Measurements from ENCODE around the gene OSM. TPM values are rescaled to one million over a fixed set of nuclear protein-coding genes. Genes with fewer than 3 reads are reported as not detected.

Gene OSM
- total RNA-seq, 1 experiment from 2014 or later: not detected

DNA sequence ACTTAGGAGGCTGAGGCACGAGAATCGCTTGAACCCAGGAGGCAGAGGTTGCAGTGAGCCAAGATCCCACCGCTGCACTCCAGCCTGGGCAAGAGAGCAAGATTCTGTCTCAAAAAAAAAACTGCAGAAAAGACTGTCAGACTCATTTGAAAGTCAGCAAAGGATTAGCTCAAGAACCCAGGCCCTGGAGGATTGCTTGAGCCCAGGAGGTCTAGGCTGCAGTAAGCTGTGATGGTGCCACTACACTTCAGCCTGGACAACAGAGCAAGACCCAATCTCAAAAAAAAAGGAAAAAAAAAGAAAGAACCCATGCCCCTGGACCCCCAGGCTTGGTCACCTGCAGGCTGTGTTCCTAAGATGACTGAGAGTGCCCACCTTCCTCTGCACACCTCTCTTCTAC is 36.3 kb downstream of the OSM start:
- Histone ChIP-seq H3K9me3 (ENCODE audit: low read length) (no peaks in the 10 kb centered on the region), H3K27ac (ENCODE audit: low read length) (no peak overlapping the region), H3K4me2 (ENCODE audit: low read depth, low read length, poor library complexity, severe bottlenecking) (no peak overlapping the region), H3K4me3 (ENCODE audit: low read length) (no peak overlapping the region), H3K36me3 (ENCODE audit: insufficient read depth, low read length) (no peaks in the 10 kb centered on the region), H2AFZ (ENCODE audit: low read length) (no peak overlapping the region), H3K9ac (ENCODE audit: low read length) (no peak overlapping the region), H3K9me2 (replicated peaks; ENCODE audit: insufficient read depth, low read length) (no peaks in the 10 kb centered on the region), H3K79me2 (ENCODE audit: low read length) (no peaks in the 10 kb centered on the region), H3K27me3 (ENCODE audit: low read length) (no peaks in the 10 kb centered on the region), H3K4me1 (ENCODE audit: low read length) (no peaks in the 10 kb centered on the region), H4K20me1 (ENCODE audit: insufficient read depth, low read depth, low read length) (no peaks in the 10 kb centered on the region)
- no peak for DNase-seq

GRCh38 chr22:30228509-30229359 is 37.9 kb downstream of the OSM start:
- Histone ChIP-seq H3K4me2 (ENCODE audit: low read depth, low read length, poor library complexity, severe bottlenecking) (no peak overlapping the region), H4K20me1 (ENCODE audit: insufficient read depth, low read depth, low read length) (no peaks in the 10 kb centered on the region), H3K4me1 (ENCODE audit: low read length) (no peaks in the 10 kb centered on the region), H3K27ac (ENCODE audit: low read length) (no peak overlapping the region), H3K9ac (ENCODE audit: low read length) (no peak overlapping the region), H3K4me3 (ENCODE audit: low read length) (no peak overlapping the region), H2AFZ (ENCODE audit: low read length) (no peak overlapping the region), H3K79me2 (ENCODE audit: low read length) (no peaks in the 10 kb centered on the region), H3K36me3 (ENCODE audit: insufficient read depth, low read length) (no peaks in the 10 kb centered on the region), H3K9me3 (ENCODE audit: low read length) (no peaks in the 10 kb centered on the region), H3K27me3 (ENCODE audit: low read length) (no peaks in the 10 kb centered on the region), H3K9me2 (replicated peaks; ENCODE audit: insufficient read depth, low read length) (no peaks in the 10 kb centered on the region)
- DNase-seq: no peak

GRCh38 chr22:30227438-30228228 is 39.0 kb downstream of the OSM start:
- no peaks in the 10 kb centered on the region for H3K4me1 ChIP-seq (ENCODE audit: low read length)
- no peaks in the 10 kb centered on the region for H3K79me2 ChIP-seq (ENCODE audit: low read length)
- H3K9me2 ChIP-seq (replicated peaks; ENCODE audit: insufficient read depth, low read length): no peaks in the 10 kb centered on the region
- H3K27ac ChIP-seq (ENCODE audit: low read length): no peak overlapping the region
- no peak for DNase-seq
- H3K4me3 ChIP-seq (ENCODE audit: low read length): no peak overlapping the region
- H3K27me3 ChIP-seq (ENCODE audit: low read length): no peaks in the 10 kb centered on the region
- no peak overlapping the region for H3K4me2 ChIP-seq (ENCODE audit: low read depth, low read length, poor library complexity, severe bottlenecking)
- H3K9me3 ChIP-seq (ENCODE audit: low read length): no peaks in the 10 kb centered on the region
- H3K9ac ChIP-seq (ENCODE audit: low read length): no peak overlapping the region
- no peaks in the 10 kb centered on the region for H4K20me1 ChIP-seq (ENCODE audit: insufficient read depth, low read depth, low read length)
- H3K36me3 ChIP-seq (ENCODE audit: insufficient read depth, low read length): no peaks in the 10 kb centered on the region
- H2AFZ ChIP-seq (ENCODE audit: low read length): no peak overlapping the region

GRCh38 chr22:30226192-30226832 is 40.3 kb downstream of the OSM start:
- H3K4me3 ChIP-seq (ENCODE audit: low read length): no peak overlapping the region
- H3K9me2 ChIP-seq (replicated peaks; ENCODE audit: insufficient read depth, low read length): no peaks in the 10 kb centered on the region
- H3K4me2 ChIP-seq (ENCODE audit: low read depth, low read length, poor library complexity, severe bottlenecking): no peak overlapping the region
- H3K9me3 ChIP-seq (ENCODE audit: low read length): no peaks in the 10 kb centered on the region
- H3K36me3 ChIP-seq (ENCODE audit: insufficient read depth, low read length): no peaks in the 10 kb centered on the region
- no peaks in the 10 kb centered on the region for H3K79me2 ChIP-seq (ENCODE audit: low read length)
- no peak overlapping the region for H2AFZ ChIP-seq (ENCODE audit: low read length)
- DNase-seq: no peak
- no peaks in the 10 kb centered on the region for H3K27me3 ChIP-seq (ENCODE audit: low read length)
- H3K4me1 ChIP-seq (ENCODE audit: low read length): no peaks in the 10 kb centered on the region
- no peak overlapping the region for H3K27ac ChIP-seq (ENCODE audit: low read length)
- H4K20me1 ChIP-seq (ENCODE audit: insufficient read depth, low read depth, low read length): no peaks in the 10 kb centered on the region
- no peak overlapping the region for H3K9ac ChIP-seq (ENCODE audit: low read length)

DNA sequence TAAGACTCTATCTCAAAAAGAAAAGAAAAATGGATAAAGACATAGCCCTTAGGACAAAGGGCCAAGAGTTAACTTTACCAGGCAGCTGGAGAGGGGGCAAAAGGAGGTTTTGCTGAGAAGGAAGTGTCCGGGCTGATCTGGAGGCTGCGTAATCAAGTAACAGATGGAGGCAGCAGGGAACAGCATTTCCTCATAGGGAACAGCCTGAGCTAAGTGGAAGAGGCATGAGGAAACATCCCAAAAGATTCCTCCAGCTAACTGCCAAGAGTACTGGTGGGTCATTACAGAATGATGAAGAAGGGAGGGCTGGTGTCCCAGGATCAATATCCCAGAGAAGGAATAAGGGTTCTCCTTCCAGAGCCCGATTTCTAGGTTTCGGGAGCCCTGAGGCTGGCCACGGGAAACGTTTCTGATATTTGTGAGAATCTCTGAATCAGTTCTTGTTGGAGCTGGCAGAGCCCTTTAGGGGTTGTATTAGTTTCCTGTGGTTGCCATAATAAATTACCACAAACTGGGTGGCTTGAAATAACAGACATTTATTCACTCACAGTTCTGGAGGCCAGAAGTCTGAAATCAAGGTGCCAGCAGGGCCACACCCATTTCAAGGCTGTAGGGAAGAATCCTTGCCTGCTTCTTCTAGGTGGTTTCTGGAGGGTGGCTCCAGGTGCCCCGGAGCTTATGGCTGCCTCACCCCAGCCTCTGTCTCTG is 41.3 kb downstream of the OSM start:
- Histone ChIP-seq H3K9me2 (replicated peaks; ENCODE audit: insufficient read depth, low read length) (no peaks in the 10 kb centered on the region), H3K79me2 (ENCODE audit: low read length) (no peaks in the 10 kb centered on the region), H3K4me1 (ENCODE audit: low read length) (no peaks in the 10 kb centered on the region), H3K27me3 (ENCODE audit: low read length) (no peaks in the 10 kb centered on the region), H2AFZ (ENCODE audit: low read length) (no peak overlapping the region), H3K9ac (ENCODE audit: low read length) (no peak overlapping the region), H3K27ac (ENCODE audit: low read length) (no peak overlapping the region), H3K4me2 (ENCODE audit: low read depth, low read length, poor library complexity, severe bottlenecking) (no peak overlapping the region), H4K20me1 (ENCODE audit: insufficient read depth, low read depth, low read length) (no peaks in the 10 kb centered on the region), H3K9me3 (ENCODE audit: low read length) (no peaks in the 10 kb centered on the region), H3K36me3 (ENCODE audit: insufficient read depth, low read length) (no peaks in the 10 kb centered on the region), H3K4me3 (ENCODE audit: low read length) (no peak overlapping the region)
- no peak for DNase-seq

DNA sequence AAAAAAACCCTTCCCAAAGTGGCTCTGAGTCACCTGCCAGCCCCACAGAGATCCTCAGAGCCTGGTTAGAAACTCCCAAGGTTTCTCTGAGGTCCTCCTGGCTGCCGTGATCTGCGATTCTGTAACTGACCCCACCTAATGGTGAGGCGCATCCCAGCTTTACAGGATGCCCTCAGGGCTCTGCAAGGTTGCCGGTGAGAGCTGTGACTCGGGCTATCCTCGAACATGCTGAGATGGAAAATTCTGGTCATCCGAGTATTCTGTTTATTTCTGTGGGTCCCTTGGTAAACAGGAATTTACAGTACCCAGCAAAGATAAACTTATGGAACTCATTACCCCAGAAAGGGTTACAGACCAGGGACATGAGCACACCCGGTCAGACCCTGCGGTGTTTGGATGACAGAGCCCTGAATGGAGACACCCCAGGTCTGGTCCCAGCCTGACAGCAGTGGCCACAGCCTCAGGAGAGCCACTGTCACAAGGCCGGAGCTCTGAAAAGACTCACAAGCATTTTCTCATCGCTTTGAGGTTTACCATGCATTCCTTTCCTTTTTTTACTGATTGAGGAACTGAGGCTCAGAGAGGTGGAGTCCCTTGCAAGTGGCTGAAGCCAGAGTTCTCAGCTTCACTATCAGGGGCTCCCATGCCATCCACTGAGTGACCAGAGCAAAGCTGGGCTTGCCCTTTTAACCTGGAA is 42.3 kb downstream of the OSM start:
- Histone ChIP-seq H3K36me3 (ENCODE audit: insufficient read depth, low read length) (no peaks in the 10 kb centered on the region), H3K9ac (ENCODE audit: low read length) (no peak overlapping the region), H3K79me2 (ENCODE audit: low read length) (no peaks in the 10 kb centered on the region), H3K9me3 (ENCODE audit: low read length) (no peaks in the 10 kb centered on the region), H3K4me1 (ENCODE audit: low read length) (no peaks in the 10 kb centered on the region), H3K9me2 (replicated peaks; ENCODE audit: insufficient read depth, low read length) (no peaks in the 10 kb centered on the region), H3K4me2 (ENCODE audit: low read depth, low read length, poor library complexity, severe bottlenecking) (no peak overlapping the region), H2AFZ (ENCODE audit: low read length) (no peak overlapping the region), H3K4me3 (ENCODE audit: low read length) (no peak overlapping the region), H4K20me1 (ENCODE audit: insufficient read depth, low read depth, low read length) (no peaks in the 10 kb centered on the region), H3K27ac (ENCODE audit: low read length) (no peak overlapping the region), H3K27me3 (ENCODE audit: low read length) (no peaks in the 10 kb centered on the region)
- DNase-seq: no peak

DNA sequence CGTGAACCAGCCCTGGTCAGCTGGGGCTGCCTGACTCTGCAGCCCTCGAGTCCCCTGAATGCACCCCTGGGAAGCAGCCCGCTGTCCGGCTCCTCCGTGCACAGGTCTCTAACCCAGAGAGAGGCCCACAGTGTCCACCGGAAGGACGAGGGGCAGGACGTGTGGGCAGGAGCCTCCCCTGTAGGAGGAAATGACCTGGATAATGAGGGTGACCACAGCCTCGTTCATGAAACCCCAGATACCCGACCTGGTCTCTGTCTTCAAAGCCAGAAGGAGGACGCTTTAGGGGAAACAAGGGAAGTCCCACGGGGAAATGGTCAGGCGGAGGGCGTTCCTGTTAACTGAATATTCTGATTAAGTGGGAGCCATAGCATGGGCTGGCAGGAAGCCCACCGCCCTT is 43.3 kb downstream of the OSM start:
- no peaks in the 10 kb centered on the region for H3K36me3 ChIP-seq (ENCODE audit: insufficient read depth, low read length)
- H3K27me3 ChIP-seq (ENCODE audit: low read length): no peaks in the 10 kb centered on the region
- H3K4me1 ChIP-seq (ENCODE audit: low read length): no peaks in the 10 kb centered on the region
- no peak for DNase-seq
- H3K9me2 ChIP-seq (replicated peaks; ENCODE audit: insufficient read depth, low read length): no peaks in the 10 kb centered on the region
- no peak overlapping the region for H3K4me3 ChIP-seq (ENCODE audit: low read length)
- H3K27ac ChIP-seq (ENCODE audit: low read length): no peak overlapping the region
- H3K79me2 ChIP-seq (ENCODE audit: low read length): no peaks in the 10 kb centered on the region
- no peak overlapping the region for H3K9ac ChIP-seq (ENCODE audit: low read length)
- no peak overlapping the region for H2AFZ ChIP-seq (ENCODE audit: low read length)
- no peaks in the 10 kb centered on the region for H3K9me3 ChIP-seq (ENCODE audit: low read length)
- H4K20me1 ChIP-seq (ENCODE audit: insufficient read depth, low read depth, low read length): no peaks in the 10 kb centered on the region
- H3K4me2 ChIP-seq (ENCODE audit: low read depth, low read length, poor library complexity, severe bottlenecking): no peak overlapping the region
